Tibial nerve (tissue), 4 donors: Measurements from ENCODE around the gene MBD3.

Experiments used
- CTCF ChIP-seq, 5 experiments: fragments of 200-600 bp in 3 of 5; fragments of 450-650 bp in 2 of 5; sonication (generic) in 3 of 5; IDR thresholded peaks; one replicate each; pipeline ENCODE4 v1.5.1; 2016 to 2019; ENCODE audit warnings: antibody characterized with exemption in 5 of 5, mild to moderate bottlenecking in 3 of 5, moderate library complexity in 2 of 5
- EP300 ChIP-seq, 2 donors: sonication (generic); formaldehyde crosslinking; IDR thresholded peaks; one replicate each; pipeline ENCODE4 v1.6.1; 2017; ENCODE audit warnings: antibody characterized with exemption in 2 of 2, mild to moderate bottlenecking in 1 of 2
- POLR2A ChIP-seq, 2 donors: fragments of 450-650 bp; IDR thresholded peaks; one replicate each; pipeline ENCODE4 v1.6.1; 2017; ENCODE audit warnings: antibody characterized with exemption in 2 of 2, mild to moderate bottlenecking in 2 of 2, moderate library complexity in 2 of 2

DNA sequence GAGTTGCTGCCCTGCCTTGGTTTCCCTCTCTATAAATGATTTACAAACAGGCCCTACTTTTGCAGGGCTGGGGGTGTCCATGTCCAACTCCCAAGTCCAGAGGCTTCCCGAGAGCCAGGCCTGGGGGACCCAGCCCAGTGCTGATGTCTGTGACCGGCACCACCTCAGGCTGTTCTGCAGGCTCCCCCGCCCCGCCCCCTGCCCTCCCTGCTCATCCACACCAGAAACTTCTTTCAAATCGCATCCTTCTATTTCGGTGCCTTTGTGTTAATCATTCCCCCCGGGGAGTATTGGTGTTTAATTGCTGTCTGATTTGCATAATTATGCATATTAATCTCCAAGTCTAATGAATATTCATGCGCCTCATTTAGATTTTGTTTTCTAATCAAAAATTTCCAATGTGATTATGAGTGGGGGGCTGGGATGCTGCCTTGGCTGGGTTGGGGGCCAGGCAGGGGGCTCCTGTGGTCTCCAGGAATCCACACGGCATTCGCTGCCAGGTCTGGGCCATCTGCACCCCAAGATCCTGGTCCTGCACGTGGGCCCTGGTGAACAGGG is 40.7 kb upstream of the MBD3 start:
- no peak for TF ChIP-seq CTCF (IDR thresholded peaks at IDR 0.05)
- no peak for TF ChIP-seq POLR2A (IDR thresholded peaks at IDR 0.05)
- no peak for TF ChIP-seq EP300 (IDR thresholded peaks at IDR 0.05)
